Gastrocnemius medialis (tissue), 4 donors: ENCODE data around the gene UNC80.

Experiments used
- POLR2A ChIP-seq, 2 donors: fragments of 450-650 bp; IDR thresholded peaks; one replicate each; pipeline ENCODE4 v1.6.1; 2017; ENCODE audit warnings: antibody characterized with exemption in 2 of 2, mild to moderate bottlenecking in 2 of 2, moderate library complexity in 2 of 2
- TF ChIP-seq, protein P1 (sequence below), 5 experiments: fragments of 450-650 bp in 3 of 5; fragments of 200-600 bp in 2 of 5; sonication (generic) in 2 of 5; IDR thresholded peaks in 4 of 5; conservative IDR thresholded peaks in 1 of 5; 1 replicate in 4 of 5; 2 replicates in 1 of 5; pipeline ENCODE4 v1.5.1; 2016 to 2019; ENCODE audit warnings: antibody characterized with exemption in 5 of 5, mild to moderate bottlenecking in 3 of 5, moderate library complexity in 3 of 5

DNA sequence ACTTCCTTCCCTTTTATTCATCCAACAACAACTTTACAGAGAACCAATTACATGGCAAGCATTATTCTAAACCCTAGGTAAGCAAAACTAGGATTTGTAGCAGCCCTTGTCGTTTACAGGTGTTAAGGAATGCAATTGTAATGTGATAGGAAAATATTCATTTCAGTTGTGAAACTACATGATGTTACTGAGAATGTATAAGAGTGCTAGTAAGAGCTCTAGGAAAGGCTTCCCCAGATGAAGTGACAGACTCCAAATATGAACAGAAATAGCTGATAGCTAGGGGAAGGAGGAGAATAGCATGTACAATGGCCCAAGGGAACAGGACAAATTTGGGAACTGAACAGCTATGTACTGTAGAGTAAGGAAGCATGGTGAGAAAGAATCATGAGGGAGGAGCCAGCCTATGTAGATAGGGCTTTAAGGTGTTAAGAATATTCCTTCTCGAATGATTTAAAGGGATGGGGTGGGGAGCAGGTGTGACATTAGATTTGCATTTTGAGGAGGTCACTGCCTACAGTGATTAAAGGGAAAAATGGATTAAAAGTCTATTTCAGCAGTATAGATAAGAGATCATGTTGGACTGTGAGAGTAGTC, 262.6 kb downstream of the UNC80 start:
- TF ChIP-seq, protein P1, sequence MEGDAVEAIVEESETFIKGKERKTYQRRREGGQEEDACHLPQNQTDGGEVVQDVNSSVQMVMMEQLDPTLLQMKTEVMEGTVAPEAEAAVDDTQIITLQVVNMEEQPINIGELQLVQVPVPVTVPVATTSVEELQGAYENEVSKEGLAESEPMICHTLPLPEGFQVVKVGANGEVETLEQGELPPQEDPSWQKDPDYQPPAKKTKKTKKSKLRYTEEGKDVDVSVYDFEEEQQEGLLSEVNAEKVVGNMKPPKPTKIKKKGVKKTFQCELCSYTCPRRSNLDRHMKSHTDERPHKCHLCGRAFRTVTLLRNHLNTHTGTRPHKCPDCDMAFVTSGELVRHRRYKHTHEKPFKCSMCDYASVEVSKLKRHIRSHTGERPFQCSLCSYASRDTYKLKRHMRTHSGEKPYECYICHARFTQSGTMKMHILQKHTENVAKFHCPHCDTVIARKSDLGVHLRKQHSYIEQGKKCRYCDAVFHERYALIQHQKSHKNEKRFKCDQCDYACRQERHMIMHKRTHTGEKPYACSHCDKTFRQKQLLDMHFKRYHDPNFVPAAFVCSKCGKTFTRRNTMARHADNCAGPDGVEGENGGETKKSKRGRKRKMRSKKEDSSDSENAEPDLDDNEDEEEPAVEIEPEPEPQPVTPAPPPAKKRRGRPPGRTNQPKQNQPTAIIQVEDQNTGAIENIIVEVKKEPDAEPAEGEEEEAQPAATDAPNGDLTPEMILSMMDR (IDR thresholded peaks at IDR 0.05 in 4 of 5, conservative IDR thresholded peaks at IDR 0.05 in 1 of 5), result no peak
- no peak for TF ChIP-seq POLR2A (IDR thresholded peaks at IDR 0.05)
